NCI-H345 treated with DMSO at 0.1 percent for 48 hours (cell line): ENCODE measurements around the gene TRIM27.
"Not testable (repeated sequence)": the region's sequence is repeated elsewhere in the genome, so short reads cannot be mapped to it uniquely, and the experiment has no call there.

Experiments
- DNase-seq: peaks from one replicate; lab custom pipeline; 2025; ENCODE audit not compliant: unreplicated experiment; lab: John Stamatoyannopoulos, UW

TRIM27 gene

GRCh38 chr6:28866205-28867085 is 57.3 kb downstream of the TRIM27 start:
- not testable (repeated sequence) for DNase-seq

GRCh38 chr6:28865401-28866204 is 58.2 kb downstream of the TRIM27 start:
- DNase-seq = no peak

- no peak for DNase-seq
Observed at GRCh38 chr6:28864326-28864923, 59.4 kb downstream of the TRIM27 start.

- no peak for DNase-seq
Observed at GRCh38 chr6:28863604-28864325, 60.0 kb downstream of the TRIM27 start.

- no peak for DNase-seq
Observed at GRCh38 chr6:28862077-28862476, 61.7 kb downstream of the TRIM27 start.

- DNase-seq = no peak
Observed at GRCh38 chr6:28861339-28861738, 62.4 kb downstream of the TRIM27 start.

GRCh38 chr6:28860581-28860980 is 63.2 kb downstream of the TRIM27 start:
- no peak for DNase-seq

GRCh38 chr6:28858963-28859362 is 64.8 kb downstream of the TRIM27 start:
- no peak for DNase-seq

GRCh38 chr6:28856620-28857005 is 67.2 kb downstream of the TRIM27 start:
- DNase-seq = no peak

GRCh38 chr6:28854405-28854804 is 69.4 kb downstream of the TRIM27 start:
- not testable (repeated sequence) for DNase-seq
